GM21390 (cell line): ENCODE measurements around the gene EPS15.
"Not testable (repeated sequence)": the region's sequence is repeated elsewhere in the genome, so short reads cannot be mapped to it uniquely, and the experiment has no call there.

Experiments used
- ATAC-seq: cut with Tn5 transposase; IDR thresholded peaks from one replicate; pipeline ENCODE4 v1.9.1; 2021; ENCODE audit not compliant: unreplicated experiment

The EPS15 gene

GRCh38 chr1:51392241-51392640, 126.8 kb downstream of the EPS15 start:
- ATAC-seq: no peak

- ATAC-seq: not testable (repeated sequence)
Observed at GRCh38 chr1:51390641-51391040, 128.4 kb downstream of the EPS15 start.

DNA sequence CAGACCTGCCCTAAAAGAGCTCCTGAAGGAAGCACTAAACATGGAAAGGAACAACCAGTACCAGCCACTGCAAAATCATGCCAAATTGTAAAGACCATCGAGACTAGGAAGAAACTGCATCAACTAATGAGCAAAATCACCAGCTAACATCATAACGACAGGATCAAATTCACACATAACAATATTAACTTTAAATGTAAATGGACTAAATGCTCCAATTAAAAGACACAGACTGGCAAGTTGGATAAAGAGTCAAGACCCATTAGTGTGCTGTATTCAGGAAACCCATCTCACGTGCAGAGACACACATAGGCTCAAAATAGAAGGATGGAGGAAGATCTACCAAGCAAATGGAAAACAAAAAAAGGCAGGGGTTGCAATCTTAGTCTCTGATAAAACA, 131.8 kb downstream of the EPS15 start:
- not testable (repeated sequence) for ATAC-seq

GRCh38 chr1:51386259-51386658, 132.8 kb downstream of the EPS15 start:
- not testable (repeated sequence) for ATAC-seq

DNA sequence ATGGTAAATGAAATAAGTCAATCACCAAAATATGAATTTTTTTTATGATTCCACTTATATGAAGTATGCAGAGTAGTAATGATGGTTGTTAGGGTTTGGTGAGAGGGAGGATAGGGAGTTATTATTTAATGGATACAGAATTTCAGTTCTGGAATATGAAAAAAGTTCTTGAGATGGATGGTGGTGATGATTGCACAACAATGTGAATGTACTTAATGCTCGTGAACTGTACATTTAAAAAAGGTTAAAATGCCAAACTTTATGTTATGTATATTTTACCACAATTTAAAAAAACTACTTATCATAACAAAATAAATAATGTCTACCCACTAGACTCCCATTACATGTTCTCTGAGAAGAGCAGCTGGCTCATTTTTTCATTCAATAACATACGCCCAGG, 133.3 kb downstream of the EPS15 start:
- no peak for ATAC-seq

DNA sequence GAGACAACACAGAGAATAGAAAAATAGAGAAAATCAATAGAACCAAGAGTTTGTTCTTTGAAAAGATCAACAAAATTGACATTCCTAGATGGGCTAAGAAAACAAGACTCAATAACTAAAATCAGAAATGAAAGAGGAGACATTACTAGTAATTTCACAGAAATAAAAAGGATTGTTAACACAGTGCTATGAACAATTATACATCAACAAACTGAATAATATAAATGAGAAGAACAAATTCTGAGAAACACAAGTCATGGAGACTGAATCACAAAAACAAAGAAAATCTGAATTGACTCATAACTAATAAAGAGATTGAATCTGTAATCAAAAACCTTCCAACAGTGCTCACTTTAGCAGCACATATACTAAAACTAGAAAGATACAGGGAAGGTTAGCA, 137.1 kb downstream of the EPS15 start:
- no peak for ATAC-seq

GRCh38 chr1:51380936-51381335, 138.1 kb downstream of the EPS15 start:
- no peak for ATAC-seq

DNA sequence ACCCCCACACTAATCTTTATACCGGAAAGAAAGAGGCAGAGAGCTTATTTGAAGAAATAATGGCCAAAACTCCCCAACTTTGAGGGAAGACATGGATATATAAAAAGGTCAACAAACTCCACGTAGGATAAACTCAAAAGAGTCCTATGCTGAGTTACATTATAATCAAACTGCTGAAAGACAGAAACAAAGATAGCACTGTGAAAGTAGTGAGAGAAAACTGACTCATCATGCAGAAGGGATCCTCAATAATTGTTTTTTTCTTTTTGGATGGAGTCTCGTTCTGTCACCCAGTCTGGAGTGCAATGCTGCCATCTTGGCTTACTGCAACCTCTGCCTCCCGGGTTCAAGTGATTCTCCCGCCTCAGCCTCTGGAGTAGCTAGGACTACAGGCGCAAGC, 140.2 kb downstream of the EPS15 start:
- ATAC-seq: no peak

DNA sequence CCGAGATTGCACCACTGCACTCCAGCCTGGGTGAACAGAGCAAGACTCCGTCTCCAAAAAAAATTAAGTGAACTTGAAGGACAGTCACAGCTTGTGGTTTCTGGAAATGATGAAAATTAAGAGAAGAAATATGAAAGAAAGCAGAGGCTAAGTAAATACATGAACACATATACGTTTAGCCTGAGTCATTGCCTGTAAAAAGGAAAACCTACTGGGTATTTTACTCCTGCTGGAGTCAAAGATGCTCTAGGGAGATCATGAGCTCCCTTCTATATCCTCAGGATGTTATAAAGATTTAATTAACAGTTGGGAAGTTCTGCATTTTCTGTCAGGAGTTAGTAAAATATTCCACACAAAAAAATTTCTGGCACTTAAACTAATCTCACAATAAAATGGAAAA, 145.2 kb downstream of the EPS15 start:
- no peak for ATAC-seq

GRCh38 chr1:51372561-51372960, 146.5 kb downstream of the EPS15 start:
- ATAC-seq: no peak

DNA sequence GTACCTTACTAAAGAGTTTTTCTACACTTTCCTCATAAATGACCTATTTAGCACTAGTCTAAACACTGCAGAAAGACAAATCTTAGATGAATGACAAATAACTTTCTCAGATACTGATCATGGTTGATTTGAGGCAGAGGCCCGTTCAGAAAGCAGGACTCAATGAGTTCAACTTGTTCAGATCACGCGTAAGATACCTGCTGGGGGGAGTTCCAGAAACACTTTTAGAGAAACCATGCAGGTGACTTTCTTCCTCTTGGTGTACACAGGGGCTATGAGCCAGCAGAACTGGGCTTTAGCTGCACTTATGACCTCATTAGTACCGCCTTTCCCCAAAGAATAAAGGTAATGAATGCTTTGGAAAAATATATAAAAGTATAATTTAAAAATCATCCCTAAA, 149.9 kb downstream of the EPS15 start:
- ATAC-seq: no peak

- ATAC-seq: no peak
Observed at GRCh38 chr1:51365774-51366173, 153.3 kb downstream of the EPS15 start.

DNA sequence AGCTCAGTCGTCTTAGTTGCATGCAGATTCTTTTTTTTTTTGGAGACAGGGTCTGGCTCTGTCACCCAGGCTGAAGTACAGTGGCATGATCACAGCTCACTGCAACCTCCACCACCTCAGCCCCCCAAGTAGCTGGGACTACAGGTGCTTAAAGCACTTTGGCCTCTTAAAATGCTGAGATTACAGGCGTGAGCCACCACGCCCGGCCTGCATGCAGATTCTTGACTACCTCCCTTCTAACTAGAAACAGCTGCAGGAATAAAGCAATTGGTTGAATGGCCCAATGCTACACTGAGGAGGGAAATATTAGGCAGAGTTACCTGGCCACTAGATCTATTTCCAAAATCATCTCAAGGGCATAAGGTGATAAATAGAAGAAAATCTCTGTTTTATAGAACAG, 159.2 kb downstream of the EPS15 start:
- no peak for ATAC-seq

DNA sequence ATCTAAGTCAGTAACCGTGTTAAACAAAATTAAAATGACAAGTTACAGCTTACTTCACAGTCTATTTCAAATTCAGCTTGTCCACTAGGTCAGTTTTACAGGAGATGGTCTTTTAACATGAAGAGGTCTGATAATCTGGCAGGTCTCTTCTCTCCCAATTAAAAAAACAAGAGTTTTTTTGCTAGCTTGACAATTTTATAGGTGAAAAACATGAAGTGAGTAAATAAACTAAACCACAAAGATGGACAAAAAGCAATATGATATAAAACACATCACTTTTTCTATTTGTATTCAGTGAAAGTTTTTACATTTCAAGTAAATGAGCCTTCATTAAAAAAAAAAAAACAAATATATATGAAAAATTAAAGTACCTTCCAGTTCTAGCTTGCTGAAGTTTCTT, 163.7 kb downstream of the EPS15 start:
- no peak for ATAC-seq

DNA sequence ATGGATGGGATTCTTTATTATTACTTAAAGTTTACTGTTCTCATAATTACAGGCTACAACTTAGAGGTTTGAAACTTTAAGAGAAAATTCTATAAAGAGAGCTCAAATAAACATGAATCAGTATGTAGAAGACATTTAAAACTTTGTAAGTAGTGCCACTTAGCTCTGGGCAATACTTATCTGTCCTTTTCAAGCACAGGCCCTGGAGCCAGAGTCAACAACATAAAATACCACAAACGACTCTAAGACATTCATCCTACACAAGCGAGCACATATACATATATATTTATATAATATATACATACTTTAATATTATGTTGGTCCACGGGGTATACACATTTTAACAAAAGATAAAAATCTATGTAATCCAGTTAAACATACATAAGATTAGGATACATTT, 164.7 kb downstream of the EPS15 start:
- no peak for ATAC-seq

DNA sequence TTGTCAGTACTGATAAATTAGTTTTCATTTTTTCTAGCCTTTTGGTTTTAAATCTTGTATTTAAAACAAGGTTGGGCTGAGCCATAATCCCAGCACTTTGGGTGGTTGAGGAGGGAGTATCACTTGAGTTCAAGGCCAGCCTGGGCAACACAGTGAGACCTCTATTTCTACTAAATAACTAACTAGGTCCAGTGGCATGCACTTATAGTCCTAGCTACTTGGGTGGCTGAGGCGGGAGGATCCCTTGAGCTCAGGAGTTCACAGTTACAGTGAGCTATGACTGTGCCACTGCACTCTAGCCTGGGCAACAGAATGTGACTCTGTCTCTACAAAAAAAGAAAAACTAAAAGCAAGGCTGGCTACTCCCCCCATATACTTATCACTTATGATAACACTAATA, 167.2 kb downstream of the EPS15 start:
- no peak for ATAC-seq

- no peak for ATAC-seq
Observed at GRCh38 chr1:51349862-51350261, 169.2 kb downstream of the EPS15 start.

DNA sequence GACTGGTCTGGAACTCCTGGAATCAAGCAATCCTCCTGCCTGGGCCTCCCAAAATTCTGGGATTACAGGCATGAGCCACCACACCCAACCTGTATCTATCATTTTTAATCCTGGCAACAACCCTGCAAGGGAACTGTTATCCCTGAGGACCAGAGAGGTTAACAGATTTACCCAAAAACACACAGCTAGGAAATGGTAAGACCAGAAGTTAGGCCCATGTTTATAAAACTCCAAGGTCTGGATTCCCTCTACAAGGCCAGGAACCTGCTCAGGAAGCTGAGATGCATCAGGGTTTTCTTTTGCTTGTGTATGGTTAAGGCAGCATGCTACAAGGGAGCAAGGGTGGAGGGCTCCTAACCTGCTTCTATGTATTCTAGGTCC, 170.9 kb downstream of the EPS15 start:
- ATAC-seq: no peak

DNA sequence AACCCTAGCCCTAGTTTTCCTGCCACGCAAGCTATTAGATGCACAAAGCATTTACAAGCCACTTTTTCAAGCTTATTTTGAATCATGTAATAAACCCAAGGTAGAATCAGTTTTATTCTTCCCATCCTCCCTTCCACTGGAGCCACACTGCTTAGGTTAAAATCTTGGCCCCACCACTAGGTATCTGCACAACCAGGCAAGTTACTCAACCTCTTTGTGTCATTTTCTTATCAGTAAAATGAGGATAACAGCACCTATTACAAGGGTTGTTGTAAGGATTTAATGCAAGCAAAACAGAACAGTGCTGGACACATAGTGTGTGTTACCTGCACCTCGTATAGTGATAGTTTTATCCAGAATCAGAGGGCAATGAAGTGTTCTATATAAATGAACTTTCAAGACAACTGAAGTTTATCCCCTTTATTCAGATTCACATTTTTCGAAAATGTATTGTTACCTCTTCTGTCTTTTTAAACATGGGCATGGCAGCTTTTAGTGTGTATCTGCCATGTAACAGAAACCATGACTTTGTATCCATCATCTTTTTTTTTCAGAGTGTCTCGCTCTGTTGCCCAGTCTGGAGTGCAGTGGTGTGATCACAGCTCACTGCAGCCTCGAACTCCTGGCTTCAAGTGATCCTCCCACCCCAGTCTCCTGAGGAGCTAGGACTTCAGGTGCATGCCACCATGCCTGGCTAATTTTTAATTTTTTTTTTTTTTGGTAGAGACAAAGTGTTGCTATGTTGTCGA, 171.5 kb downstream of the EPS15 start:
- ATAC-seq: no peak

DNA sequence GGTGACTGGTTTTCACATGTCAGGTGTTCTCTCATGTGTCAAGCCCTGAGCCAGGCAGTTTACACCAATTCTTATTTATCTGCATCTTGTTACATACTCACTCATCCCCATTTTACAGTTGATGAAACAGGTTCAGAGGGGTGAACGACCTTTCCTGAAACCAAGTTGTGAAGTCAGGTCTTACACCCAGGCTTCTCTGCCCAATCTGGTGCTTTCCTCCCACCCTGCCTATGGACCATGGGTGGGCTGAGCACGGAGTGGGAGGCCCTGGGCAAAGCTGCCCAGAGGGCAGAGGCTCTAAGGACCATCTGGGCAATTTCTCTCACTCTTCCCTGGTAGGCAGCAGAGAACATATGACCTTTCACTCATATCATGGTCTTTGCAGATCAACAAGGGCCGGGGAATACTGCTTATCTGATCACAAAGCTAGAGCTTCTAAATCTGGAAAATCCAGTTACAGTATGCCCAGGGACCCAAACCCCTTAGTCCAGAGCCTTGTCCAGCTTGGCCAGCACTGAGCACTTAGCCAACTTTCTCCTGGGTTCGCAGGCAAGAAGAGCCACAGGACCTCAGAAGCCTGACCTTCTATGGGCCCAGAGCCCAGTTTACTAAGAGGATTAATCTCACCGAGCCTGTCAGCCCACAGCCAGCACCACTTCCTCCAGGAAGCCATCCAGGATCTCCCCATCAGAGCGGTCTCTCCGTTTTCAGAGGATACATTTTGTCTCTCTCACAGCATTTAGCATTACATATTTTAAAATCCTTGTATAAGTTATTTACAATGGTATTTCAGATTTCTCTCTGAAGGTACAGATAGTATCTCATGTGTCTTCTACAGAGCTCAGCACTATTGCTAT, 172.8 kb downstream of the EPS15 start:
- ATAC-seq: no peak

DNA sequence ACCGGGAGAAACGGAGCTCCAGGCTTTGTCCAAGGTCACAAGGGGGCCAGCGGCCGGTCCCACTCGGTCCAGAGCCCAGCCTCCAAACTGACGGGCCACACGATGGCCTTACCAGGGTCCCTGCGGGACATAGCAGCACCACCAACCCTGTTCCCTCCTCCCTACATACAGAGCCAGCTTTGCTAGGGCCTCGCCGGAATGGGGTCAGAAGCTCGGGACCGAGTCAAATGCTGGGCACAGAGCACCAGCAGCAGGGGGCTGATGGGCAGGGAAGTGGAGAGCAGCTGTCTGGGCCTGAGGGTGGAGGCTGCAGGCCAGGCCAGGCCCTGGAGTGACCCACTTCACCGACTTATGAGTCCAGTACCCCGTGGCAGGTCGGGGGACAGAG, 173.8 kb downstream of the EPS15 start:
- no peak for ATAC-seq

DNA sequence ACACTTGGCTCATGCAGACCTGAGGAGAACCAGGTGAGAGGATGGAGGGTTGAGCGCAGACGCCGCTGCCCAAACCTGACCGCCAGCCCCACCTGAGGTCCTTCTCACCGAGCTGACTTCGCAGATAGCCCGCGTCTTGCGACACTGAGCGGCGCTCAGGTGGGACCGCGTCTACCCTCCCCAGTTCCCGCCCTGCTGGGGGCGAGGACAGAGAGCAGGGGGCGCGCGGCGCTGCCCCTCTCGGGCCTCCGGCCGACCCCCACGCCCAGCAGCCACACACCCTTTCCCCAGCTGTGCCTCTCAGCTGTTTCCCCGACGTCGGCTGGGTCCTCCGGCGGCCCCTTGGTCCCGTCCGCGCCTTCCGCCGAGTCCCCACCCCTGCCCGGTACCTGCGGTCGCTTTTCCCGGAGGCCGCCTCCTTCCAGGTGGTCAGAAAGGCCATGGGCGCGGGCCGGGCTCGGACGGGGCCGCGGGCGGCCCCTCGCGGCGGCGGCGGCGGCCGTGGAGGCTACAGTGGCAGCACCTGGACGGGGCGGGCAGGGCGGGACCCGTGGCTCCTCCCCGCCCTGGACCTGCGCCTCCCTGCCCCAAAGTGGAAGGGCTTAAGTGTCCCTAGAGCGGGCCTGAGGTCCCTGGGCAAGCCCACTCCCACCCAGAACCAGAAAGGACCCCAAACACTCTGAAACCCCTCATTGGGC, 174.3 kb downstream of the EPS15 start:
- ATAC-seq: no peak
